SU-DHL-6 (cell line): ENCODE data around the gene DLG2.

Experiments
- EZH2phosphoT487 ChIP-seq: fragments of 200-600 bp; sonication (generic), shearing (Covaris generic); conservative IDR thresholded peaks from 2 replicates; pipeline ENCODE4 v1.6.1; 2018; ENCODE audit warnings: mild to moderate bottlenecking, antibody characterized with exemption, low read length, moderate library complexity, mixed read lengths
- TF ChIP-seq, protein P1 (sequence below): fragments of 200-600 bp; sonication (generic); IDR thresholded peaks from one replicate; pipeline ENCODE4 v1.5.1; 2017; ENCODE audit warnings: antibody characterized with exemption, mild to moderate bottlenecking, low read length, moderate library complexity; ENCODE audit not compliant: insufficient read depth, poor library complexity, severe bottlenecking

DNA sequence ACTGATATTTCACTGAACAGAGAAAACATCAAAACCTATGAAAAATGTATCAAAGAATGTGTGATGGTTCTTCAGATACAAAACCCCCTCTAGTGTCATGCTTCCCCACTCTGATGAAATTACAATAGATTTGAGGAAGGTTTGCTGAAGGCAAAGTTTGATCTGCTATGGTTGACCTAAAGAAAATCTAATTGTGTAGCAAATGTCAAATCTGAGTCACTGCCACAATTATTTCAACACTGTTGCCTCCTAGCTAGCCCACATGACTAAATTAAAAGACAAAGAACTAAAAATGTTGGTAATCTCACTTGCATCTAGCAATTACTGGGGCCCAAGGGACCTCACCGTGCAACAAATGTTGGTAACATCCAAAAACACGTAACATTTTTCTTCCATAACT, 728.0 kb downstream of the DLG2 start:
- TF ChIP-seq, protein P1, sequence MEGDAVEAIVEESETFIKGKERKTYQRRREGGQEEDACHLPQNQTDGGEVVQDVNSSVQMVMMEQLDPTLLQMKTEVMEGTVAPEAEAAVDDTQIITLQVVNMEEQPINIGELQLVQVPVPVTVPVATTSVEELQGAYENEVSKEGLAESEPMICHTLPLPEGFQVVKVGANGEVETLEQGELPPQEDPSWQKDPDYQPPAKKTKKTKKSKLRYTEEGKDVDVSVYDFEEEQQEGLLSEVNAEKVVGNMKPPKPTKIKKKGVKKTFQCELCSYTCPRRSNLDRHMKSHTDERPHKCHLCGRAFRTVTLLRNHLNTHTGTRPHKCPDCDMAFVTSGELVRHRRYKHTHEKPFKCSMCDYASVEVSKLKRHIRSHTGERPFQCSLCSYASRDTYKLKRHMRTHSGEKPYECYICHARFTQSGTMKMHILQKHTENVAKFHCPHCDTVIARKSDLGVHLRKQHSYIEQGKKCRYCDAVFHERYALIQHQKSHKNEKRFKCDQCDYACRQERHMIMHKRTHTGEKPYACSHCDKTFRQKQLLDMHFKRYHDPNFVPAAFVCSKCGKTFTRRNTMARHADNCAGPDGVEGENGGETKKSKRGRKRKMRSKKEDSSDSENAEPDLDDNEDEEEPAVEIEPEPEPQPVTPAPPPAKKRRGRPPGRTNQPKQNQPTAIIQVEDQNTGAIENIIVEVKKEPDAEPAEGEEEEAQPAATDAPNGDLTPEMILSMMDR: no peak
- no peak for TF ChIP-seq EZH2phosphoT487
